ENCODE data around the gene H2BW2. TPM values are rescaled to one million over a fixed set of nuclear protein-coding genes. Genes with fewer than 3 reads are reported as not detected.
"Not testable (repeated sequence)": the region's sequence is repeated elsewhere in the genome, so short reads cannot be mapped to it uniquely, and the experiment has no call there.

H2BW2 gene
- total RNA-seq, 2 experiments from 2014 or later = not detected

DNA sequence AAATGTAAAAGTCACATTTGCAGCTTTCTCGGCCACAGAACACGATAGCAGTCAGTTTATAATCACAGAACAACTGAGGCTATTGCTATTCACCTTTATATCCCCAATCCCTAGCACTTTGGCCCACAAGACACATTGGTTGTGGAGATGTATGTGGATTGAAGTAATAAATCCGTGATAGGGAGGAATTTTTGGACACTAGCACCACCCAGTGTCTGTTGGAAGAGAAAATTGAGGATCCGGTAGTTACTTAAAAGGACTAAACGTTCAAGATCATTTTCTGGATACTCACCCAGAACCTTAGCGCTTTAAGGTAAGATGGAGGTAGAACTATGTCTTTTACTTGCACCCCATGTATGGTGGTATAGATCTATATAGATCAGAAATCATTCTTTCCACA lies 38.1 kb downstream of the H2BW2 start:
- H3K27ac Mint-ChIP-seq; H3K36me3 Mint-ChIP-seq (ENCODE audit: low read depth); DNase-seq; H3K27me3 Mint-ChIP-seq (ENCODE audit: low read depth); H3K4me3 Mint-ChIP-seq; H3K9me3 Mint-ChIP-seq; H3K4me1 Mint-ChIP-seq (ENCODE audit: low read depth); intact Hi-C loops (cut with micrococcal nuclease); CTCF ChIA-PET: not testable (repeated sequence)

GRCh38 chrX:104084063-104084462 lies 44.3 kb downstream of the H2BW2 start:
- intact Hi-C loops (cut with micrococcal nuclease) = no loop called here
- no peaks in the 10 kb centered on the region for H3K4me1 Mint-ChIP-seq (ENCODE audit: low read depth)
- no peaks in the 10 kb centered on the region for H3K36me3 Mint-ChIP-seq (ENCODE audit: low read depth)
- H3K9me3 Mint-ChIP-seq = no peaks in the 10 kb centered on the region
- no peak overlapping the region for H3K4me3 Mint-ChIP-seq
- DNase-seq = no peak
- CTCF ChIA-PET = no interaction called here
- peaks cover 2% of the 10 kb centered on the region for H3K27me3 Mint-ChIP-seq (ENCODE audit: low read depth)
- no peak overlapping the region for H3K27ac Mint-ChIP-seq

DNA sequence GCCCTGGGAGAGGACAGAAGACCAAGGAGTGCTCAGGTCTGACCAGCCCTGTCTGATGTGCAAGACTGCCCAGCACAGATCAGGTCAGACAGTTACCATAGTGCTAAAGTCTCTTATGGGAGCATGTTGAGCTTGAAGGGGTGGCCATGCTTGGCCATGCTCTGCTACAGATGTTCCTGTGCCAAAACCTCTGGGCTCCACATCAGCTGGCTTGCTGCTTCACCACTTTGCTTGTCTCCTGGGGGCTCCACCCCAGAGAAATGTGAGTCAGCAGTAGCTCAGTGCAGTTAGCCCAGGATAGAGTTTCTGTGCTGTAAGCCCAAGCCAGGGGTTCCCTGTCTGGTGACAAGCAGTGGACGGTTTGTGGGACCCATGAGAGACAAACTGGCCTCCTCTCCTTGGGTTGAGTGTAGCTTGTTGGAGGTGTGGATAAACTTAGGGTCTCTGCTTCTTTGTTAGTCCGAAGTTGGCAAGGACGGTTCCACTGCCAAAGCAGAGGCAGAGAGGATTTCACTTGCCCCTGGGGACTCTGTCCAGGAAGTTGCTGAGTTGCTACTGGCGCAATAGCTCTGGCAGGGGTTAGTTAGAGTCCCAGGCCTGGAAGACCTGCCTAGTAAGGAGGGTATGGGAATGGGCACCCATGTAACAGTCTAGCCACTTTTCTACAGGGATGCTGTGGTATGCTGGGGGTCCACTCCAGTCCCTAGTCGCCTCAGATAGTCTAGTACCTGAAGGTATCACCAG lies 45.0 kb downstream of the H2BW2 start:
- Mint-ChIP-seq H3K4me1 (ENCODE audit: low read depth) (no peaks in the 10 kb centered on the region), H3K27ac (no peak overlapping the region), H3K36me3 (ENCODE audit: low read depth) (no peaks in the 10 kb centered on the region), H3K4me3 (no peak overlapping the region), H3K27me3 (ENCODE audit: low read depth) (peaks cover 2% of the 10 kb centered on the region), H3K9me3 (no peaks in the 10 kb centered on the region)
- no peak for DNase-seq
- intact Hi-C loops (cut with micrococcal nuclease) = no loop called here
- CTCF ChIA-PET = no interaction called here

DNA sequence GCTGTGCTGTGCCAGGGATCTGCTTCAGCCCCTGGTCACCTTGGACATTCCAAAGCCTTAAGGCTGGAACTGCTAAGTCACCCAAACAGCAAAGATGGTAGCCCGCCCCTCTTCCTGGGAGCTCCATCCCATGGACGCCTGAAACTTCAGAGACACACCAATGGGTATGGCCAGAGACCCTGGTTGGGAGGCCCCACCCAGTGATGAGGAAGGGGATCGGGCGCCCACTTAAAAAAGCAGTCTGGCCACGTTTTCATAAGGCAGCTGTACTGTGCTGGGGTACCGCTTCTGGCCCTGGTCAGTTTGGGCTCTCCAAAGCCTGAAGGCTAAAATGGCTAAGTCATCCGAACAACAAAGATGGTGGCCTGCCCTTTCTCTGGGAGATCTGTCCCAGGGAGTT lies 45.7 kb downstream of the H2BW2 start:
- intact Hi-C loops (cut with micrococcal nuclease) = no loop called here
- CTCF ChIA-PET = no interaction called here
- H3K9me3 Mint-ChIP-seq = no peaks in the 10 kb centered on the region
- no peak overlapping the region for H3K27ac Mint-ChIP-seq
- no peaks in the 10 kb centered on the region for H3K4me1 Mint-ChIP-seq (ENCODE audit: low read depth)
- H3K4me3 Mint-ChIP-seq = no peak overlapping the region
- peaks cover 2% of the 10 kb centered on the region for H3K27me3 Mint-ChIP-seq (ENCODE audit: low read depth)
- no peak for DNase-seq
- no peaks in the 10 kb centered on the region for H3K36me3 Mint-ChIP-seq (ENCODE audit: low read depth)

DNA sequence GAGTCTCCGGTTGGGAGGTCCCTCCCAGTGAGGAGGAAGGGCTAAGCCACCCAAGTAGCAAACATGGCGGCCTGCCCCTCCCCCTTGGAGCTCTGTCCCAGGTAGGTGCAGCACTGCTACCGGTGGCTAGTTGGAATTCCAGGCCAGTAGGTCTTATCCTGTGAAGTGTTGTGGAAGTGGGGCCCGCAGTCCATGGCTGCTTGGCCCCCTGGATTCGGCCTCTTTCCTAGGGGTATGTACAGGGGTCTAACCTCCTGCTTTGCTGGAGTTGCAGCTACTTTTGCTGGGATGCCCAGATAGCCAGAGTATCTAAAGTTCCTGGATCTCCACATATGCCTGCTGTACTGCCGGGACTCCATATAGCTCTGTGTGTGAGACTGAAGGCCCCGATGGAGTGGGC lies 46.2 kb downstream of the H2BW2 start:
- Mint-ChIP-seq H3K4me1 (ENCODE audit: low read depth) (no peaks in the 10 kb centered on the region), H3K27ac (no peak overlapping the region), H3K36me3 (ENCODE audit: low read depth) (no peaks in the 10 kb centered on the region), H3K27me3 (ENCODE audit: low read depth) (peaks cover 2% of the 10 kb centered on the region), H3K9me3 (no peaks in the 10 kb centered on the region), H3K4me3 (no peak overlapping the region)
- no peak for DNase-seq
- intact Hi-C loops (cut with micrococcal nuclease) = no loop called here
- CTCF ChIA-PET = interaction anchor here (0.6 kb wide), 1 partner anchor 96 kb away, joined by 3 read pairs; no protein-coding TSS in a partner anchor

Other genes with a start within 250 kb of the H2BW2 start
- under 1 TPM; 0.17 to 0.22 TPM for gene RAB9B, start 207.7 kb upstream of the H2BW2 start, total RNA-seq
- gene TMSB15B, start 77.3 kb upstream of the H2BW2 start, total RNA-seq = 1 to 10 TPM; 7.2 to 8.6 TPM
- not detected for gene H2BW1, start 26.2 kb upstream of the H2BW2 start, total RNA-seq
- gene TMSB15C, start 36.3 kb downstream of the H2BW2 start, total RNA-seq = 1 to 10 TPM; 2.1 TPM
- under 1 TPM; 0.12 to 0.17 TPM for gene ZCCHC18, start 72.6 kb downstream of the H2BW2 start, total RNA-seq
- 1 to 10 TPM; 4.6 to 5.0 TPM for gene SLC25A53, start 117.1 kb downstream of the H2BW2 start, total RNA-seq
- 1 to 10 TPM; 6.0 to 6.1 TPM for gene FAM199X, start 126.5 kb downstream of the H2BW2 start, total RNA-seq
- gene ESX1, start 215.0 kb downstream of the H2BW2 start, total RNA-seq = not detected

Measured in activated naive CD4-positive, alpha-beta T cell treated with anti-CD3 and anti-CD28 coated beads for 36 hours (primary cell).